ENCODE data around the gene DPP10.
"Not testable (repeated sequence)": the region's sequence is repeated elsewhere in the genome, so short reads cannot be mapped to it uniquely, and the experiment has no call there.

The DPP10 gene

DNA sequence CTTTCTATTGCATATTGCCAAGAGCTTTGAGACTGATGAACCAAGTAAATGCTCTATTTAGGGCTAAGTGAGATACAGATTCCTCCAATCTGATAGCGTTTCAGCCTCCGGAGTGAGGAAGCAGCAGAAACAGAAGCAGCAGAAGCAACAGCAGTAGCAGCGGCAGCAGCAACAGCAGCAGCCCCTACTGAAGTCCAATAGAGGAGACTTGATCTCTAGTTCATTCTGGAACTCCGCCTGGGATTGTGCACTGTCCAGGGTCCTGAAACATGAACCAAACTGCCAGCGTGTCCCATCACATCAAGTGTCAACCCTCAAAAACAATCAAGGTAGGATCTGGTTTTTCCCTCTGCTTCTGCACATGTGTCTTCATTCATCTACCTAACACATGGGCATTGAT, at the start of gene DPP10:
Gene DPP10 (plus strand): TSS at position 132 of the 400 bp plus-strand sequence.
- H3K27ac ChIP-seq: no peak within 1 kb of the TSS
- no peak for TF ChIP-seq ZFX (IDR thresholded peaks at IDR 0.05; ENCODE audit: borderline replicate concordance)
- TF ChIP-seq, protein P1, sequence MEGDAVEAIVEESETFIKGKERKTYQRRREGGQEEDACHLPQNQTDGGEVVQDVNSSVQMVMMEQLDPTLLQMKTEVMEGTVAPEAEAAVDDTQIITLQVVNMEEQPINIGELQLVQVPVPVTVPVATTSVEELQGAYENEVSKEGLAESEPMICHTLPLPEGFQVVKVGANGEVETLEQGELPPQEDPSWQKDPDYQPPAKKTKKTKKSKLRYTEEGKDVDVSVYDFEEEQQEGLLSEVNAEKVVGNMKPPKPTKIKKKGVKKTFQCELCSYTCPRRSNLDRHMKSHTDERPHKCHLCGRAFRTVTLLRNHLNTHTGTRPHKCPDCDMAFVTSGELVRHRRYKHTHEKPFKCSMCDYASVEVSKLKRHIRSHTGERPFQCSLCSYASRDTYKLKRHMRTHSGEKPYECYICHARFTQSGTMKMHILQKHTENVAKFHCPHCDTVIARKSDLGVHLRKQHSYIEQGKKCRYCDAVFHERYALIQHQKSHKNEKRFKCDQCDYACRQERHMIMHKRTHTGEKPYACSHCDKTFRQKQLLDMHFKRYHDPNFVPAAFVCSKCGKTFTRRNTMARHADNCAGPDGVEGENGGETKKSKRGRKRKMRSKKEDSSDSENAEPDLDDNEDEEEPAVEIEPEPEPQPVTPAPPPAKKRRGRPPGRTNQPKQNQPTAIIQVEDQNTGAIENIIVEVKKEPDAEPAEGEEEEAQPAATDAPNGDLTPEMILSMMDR (IDR thresholded peaks at IDR 0.05): no peak

DNA sequence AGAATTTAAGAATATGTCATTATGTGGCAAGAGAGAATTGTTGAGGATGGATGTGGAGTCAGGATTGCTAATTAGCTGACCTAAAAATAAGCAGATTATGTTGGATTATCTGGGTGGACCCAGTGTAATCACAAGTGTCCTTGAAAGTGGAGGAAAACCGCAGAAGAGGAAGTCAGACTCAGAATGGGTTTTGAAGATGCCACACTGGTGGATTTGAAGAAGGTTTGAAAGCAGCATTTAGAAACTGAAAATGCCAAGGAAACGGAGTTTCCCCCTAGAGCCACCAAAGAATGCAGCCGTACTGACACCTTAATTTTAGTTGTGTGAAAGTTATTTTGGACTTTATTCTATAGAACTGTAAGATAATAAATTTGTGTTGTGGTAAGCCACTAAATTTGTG, 41.6 kb upstream of the DPP10 start:
- H3K27ac ChIP-seq: no peak overlapping the region
- TF ChIP-seq, protein P1 (IDR thresholded peaks at IDR 0.05): no peak
- no peak for TF ChIP-seq ZFX (IDR thresholded peaks at IDR 0.05; ENCODE audit: borderline replicate concordance)

DNA sequence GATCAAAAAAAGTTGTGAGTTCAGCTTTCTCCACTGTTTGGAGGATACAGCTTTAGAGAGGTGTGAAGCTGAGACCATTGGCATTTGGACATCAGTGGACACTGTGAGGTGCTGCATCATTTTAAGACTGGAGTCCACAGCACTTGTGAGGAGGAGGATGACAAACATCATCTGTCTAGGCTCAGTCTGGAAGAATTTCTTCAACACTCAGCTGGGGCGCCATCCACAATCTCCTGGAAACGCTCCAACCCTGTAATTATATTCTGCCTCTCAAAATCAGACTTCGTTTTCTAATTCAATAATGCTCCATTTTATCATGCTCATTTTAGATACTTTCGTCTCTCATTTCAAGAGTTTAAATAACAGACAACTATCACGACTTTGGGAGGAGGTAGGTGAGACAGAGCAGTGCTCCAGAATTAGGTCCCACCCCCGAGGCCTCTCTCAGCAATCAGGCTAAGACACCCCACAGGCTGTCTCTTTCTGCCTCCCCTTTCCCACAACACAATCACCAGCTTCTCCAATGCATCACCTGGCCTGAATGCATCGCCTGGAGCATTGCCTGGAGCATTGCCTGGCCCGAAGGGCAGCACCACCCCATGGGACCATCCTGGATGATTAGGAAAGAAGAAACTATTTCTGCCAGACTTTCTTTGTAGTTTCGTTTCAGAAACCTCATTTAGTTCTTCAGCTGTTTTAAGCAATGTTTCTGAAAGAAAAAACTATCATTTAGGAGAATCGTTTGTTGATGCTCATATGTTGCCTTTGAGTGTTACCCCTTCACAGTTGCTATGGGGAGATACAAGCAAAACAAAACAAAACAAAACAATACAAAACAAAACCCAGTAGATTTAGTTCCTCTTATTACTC, 37.0 kb upstream of the DPP10 start:
- TF ChIP-seq, protein P1 (IDR thresholded peaks at IDR 0.05): no peak
- no peak for TF ChIP-seq ZFX (IDR thresholded peaks at IDR 0.05; ENCODE audit: borderline replicate concordance)
- H3K27ac ChIP-seq: no peak overlapping the region

DNA sequence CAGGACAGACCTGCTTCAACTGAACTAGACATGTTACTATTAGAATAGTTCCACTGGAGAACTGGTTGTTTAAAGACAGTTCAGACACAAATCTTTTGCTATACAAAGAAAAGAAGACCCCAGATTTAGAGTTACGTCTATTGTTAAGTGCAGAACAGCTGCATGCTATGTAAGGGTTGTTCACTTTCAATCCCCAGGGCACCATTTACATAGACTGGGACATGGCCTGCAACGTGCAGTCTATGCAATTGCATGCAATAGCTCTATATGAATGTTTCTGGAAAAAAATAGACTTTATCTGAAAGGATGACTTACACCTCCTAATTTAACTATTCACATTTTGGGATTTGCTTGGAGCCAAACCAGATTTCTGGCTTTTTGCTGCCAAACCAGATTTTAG, 36.1 kb upstream of the DPP10 start:
- no peak for TF ChIP-seq ZFX (IDR thresholded peaks at IDR 0.05; ENCODE audit: borderline replicate concordance)
- TF ChIP-seq, protein P1 (IDR thresholded peaks at IDR 0.05): no peak
- H3K27ac ChIP-seq: no peak overlapping the region

DNA sequence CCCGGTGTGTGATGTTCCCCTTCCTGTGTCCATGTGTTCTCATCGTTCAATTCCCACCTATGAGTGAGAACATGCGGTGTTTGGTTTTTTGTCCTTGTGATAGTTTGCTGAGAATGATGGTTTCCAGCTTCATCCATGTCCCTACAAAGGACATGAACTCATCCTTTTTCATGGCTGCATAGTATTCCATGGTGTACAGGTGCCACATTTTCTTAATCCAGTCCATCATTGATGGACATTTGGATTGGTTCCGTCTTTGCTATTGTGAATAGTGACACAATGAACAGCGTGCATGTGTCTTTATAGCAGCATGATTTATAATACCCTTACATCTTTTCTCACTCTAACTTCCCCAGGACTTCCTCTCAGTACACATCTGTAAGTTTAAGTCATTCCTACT, 35.1 kb upstream of the DPP10 start:
- H3K27ac ChIP-seq: not testable (repeated sequence)

DNA sequence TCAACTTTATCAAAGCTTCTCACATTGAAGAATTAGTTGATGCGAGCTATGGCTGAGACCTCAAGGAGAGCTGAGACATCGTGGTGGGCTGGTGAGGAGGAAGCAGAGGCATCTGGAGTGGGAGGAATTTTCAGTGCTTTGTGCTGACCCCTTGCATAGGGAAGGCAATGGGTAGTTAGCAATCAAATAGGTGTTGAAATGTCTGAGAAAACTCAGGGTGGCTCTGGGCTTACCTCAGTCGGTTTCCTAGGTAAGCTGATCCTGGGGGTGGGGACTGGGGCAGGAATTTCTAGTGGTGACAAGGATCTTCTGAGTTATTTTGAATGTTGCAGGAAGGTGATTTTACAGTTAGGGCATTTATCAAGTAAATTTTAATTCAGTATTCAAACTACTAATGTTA, 20.7 kb upstream of the DPP10 start:
- H3K27ac ChIP-seq: no peak overlapping the region
- TF ChIP-seq ZFX (IDR thresholded peaks at IDR 0.05; ENCODE audit: borderline replicate concordance): no peak
- TF ChIP-seq, protein P1 (IDR thresholded peaks at IDR 0.05): no peak

DNA sequence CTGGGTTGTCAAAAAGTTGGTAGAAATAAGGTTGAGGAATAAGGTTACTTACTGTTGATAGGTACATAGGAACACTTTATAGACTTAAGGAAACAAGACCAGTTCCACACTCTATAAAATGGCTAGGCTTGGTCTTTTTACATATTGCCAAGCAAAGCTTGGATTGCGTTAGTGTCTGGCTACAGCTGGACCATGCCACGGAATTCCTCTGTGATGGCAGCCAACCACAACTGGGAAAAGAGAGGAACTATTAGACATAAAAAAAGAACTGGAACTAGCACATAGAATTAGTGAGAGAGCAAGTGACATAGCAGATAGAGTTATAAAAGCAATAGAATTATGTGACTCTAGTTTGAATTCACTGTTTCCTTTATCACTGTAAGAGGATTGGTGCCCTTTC, 17.7 kb upstream of the DPP10 start:
- H3K27ac ChIP-seq: no peak overlapping the region
- TF ChIP-seq, protein P1 (IDR thresholded peaks at IDR 0.05): no peak

DNA sequence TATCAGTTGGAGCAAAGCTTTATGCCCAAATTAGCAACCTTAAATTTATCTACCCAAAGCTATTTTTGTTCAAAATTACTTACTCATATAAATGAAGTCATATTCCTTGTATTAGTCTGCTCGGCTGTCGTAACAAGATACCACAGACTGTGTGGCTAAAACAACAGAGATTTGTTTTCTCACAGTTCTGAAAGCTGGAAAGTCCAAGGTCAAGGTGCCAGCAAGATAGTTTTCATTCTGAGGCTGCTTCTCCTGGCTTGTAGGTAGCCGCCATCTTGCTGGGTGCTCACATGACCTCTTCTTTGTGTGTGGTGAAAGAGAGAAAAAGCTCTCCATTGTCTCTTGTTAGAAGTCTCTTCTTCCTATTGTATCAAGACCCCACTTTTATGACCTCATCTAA, 15.7 kb upstream of the DPP10 start:
- TF ChIP-seq ZFX (IDR thresholded peaks at IDR 0.05; ENCODE audit: borderline replicate concordance): no peak
- TF ChIP-seq, protein P1 (IDR thresholded peaks at IDR 0.05): no peak
- H3K27ac ChIP-seq: no peak overlapping the region

Data from 22Rv1 (cell line).